Transverse colon (tissue), 4 donors: Measurements from ENCODE around the gene RAPGEF4. TPM values are rescaled to one million over a fixed set of nuclear protein-coding genes. Genes with fewer than 3 reads are reported as not detected.

Experiments
- DNase-seq: peaks from one replicate; pipeline ENCODE4 v3.0.0-alpha.2; 2019
- H3K27ac ChIP-seq, 4 donors: fragments of 200-600 bp; sonication (generic); 2 replicates each; pipeline ENCODE4 v1.5.1; 2016 to 2018; ENCODE audit warnings: inconsistent platforms in 4 of 4
- H3K27me3 ChIP-seq: fragments of 200-600 bp; sonication (generic); 2 replicates; pipeline ENCODE4 v1.5.1; 2017; ENCODE audit warnings: inconsistent platforms
- H3K36me3 ChIP-seq, 4 donors: fragments of 200-600 bp; sonication (generic); 2 replicates each; pipeline ENCODE4 v1.5.1; 2017 to 2019; ENCODE audit warnings: inconsistent platforms in 4 of 4
- H3K4me1 ChIP-seq, 4 donors: fragments of 200-600 bp; sonication (generic); 2 replicates each; pipeline ENCODE4 v1.5.1; 2017 to 2020; ENCODE audit warnings: inconsistent platforms in 4 of 4
- H3K4me3 ChIP-seq, 4 donors: fragments of 200-600 bp; sonication (generic); 1 replicate in 1 of 4; 2 replicates in 3 of 4; pipeline versions ENCODE4 v1.5.1 to v1.6.1; 2017 to 2019; ENCODE audit warnings: inconsistent platforms in 4 of 4
- H3K9me3 ChIP-seq, 2 donors: fragments of 200-600 bp; sonication (generic); 2 replicates each; pipeline ENCODE4 v1.5.1; 2017 to 2019; ENCODE audit warnings: inconsistent platforms in 2 of 2
- EP300 ChIP-seq: sonication (generic); formaldehyde crosslinking; IDR thresholded peaks from one replicate; pipeline ENCODE4 v1.6.1; 2017; ENCODE audit warnings: antibody characterized with exemption, low read depth
- POLR2A ChIP-seq: fragments of 450-650 bp; IDR thresholded peaks from one replicate; pipeline ENCODE4 v1.6.1; 2016; ENCODE audit warnings: antibody characterized with exemption, mild to moderate bottlenecking, moderate library complexity
- POLR2AphosphoS5 ChIP-seq, 3 donors: sonication (generic); formaldehyde crosslinking; IDR thresholded peaks; one replicate each; pipeline ENCODE4 v1.6.1; 2016; ENCODE audit warnings: antibody characterized with exemption in 3 of 3
- WGBS, 2 donors: methylation state at CpG; one replicate each; pipeline ENCODE4 v1.1.5; 2018; ENCODE audit warnings: low coverage in 1 of 2; 5-methylcytosine and 5-hydroxymethylcytosine counted together
- in situ Hi-C, 4 donors: fragments of 200-750 bp; cut with MboI; loops; one replicate each; pipeline versions ENCODE4 v1.15.0 to v1.15.1; 2017; ENCODE audit warnings: low sequenced_read_pairs in 3 of 4, low pct_ligation_motif_present in 1 of 4, low pct_unique_long_range_greater_than_20kb in 1 of 4
- intact Hi-C: fragments of 100-400 bp; cut with DNase I; formaldehyde crosslinking; loops from one replicate; pipeline ENCODE4 v1.15.1; 2023; ENCODE audit warnings: low total_unique reads
- total RNA-seq, 4 donors: library from RNA; depleted of rRNA; stranded (reverse); fragments of >200 nt; gene quantifications; one replicate each; pipeline ENCODE4 v1.1.0, GENCODE V29; 2016
- TF ChIP-seq, protein P1 (sequence below), 5 experiments: fragments of 200-600 bp in 3 of 5; fragments of 450-650 bp in 2 of 5; sonication (generic) in 3 of 5; IDR thresholded peaks; 1 replicate in 2 of 5; 2 replicates in 3 of 5; pipeline ENCODE4 v1.5.1; 2016 to 2017; ENCODE audit warnings: antibody characterized with exemption in 5 of 5, inconsistent platforms in 3 of 5, mild to moderate bottlenecking in 2 of 5, moderate library complexity in 1 of 5

The RAPGEF4 gene
- total RNA-seq, 4 donors from 2014 or later, result 1.4 to 12.3 (median 2.2) TPM; not detected in 1

DNA sequence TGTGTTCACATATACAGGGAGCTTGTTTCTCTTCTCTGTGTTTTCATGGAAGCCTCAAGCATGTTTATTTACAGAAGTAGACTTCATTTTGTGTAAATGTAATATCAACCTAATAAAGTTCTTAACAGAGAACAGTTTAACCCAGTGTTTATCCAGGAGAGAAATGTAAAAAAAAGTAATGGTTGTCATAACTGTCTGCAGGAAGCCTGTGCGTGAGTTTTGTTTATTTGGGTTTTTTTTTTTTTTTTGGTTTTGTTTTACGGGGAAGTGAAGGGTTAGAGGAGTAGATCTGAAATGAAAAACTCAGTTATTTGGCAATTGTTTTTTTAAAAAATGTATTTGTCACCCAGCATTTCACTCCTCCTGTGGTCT lies 124.7 kb downstream of the RAPGEF4 start:
- peaks cover 53% of the 10 kb centered on the region for H3K27me3 ChIP-seq
- DNase-seq, result no peak
- 9 to 23% methylated on average over 2 of the region's 2 CpGs for WGBS, 2 donors
- no peak overlapping the region for H3K4me3 ChIP-seq
- H3K9me3 ChIP-seq, result no peaks in the 10 kb centered on the region
- intact Hi-C loops, result loop anchor here (5.0 to 10.0 kb wide), 2 partner anchors 56 to 72 kb away; no protein-coding TSS in a partner anchor
- TF ChIP-seq POLR2AphosphoS5 (IDR thresholded peaks at IDR 0.05), result no peak
- no peak for TF ChIP-seq EP300
- TF ChIP-seq POLR2A, result no peak
- TF ChIP-seq, protein P1, sequence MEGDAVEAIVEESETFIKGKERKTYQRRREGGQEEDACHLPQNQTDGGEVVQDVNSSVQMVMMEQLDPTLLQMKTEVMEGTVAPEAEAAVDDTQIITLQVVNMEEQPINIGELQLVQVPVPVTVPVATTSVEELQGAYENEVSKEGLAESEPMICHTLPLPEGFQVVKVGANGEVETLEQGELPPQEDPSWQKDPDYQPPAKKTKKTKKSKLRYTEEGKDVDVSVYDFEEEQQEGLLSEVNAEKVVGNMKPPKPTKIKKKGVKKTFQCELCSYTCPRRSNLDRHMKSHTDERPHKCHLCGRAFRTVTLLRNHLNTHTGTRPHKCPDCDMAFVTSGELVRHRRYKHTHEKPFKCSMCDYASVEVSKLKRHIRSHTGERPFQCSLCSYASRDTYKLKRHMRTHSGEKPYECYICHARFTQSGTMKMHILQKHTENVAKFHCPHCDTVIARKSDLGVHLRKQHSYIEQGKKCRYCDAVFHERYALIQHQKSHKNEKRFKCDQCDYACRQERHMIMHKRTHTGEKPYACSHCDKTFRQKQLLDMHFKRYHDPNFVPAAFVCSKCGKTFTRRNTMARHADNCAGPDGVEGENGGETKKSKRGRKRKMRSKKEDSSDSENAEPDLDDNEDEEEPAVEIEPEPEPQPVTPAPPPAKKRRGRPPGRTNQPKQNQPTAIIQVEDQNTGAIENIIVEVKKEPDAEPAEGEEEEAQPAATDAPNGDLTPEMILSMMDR (IDR thresholded peaks at IDR 0.05), result no peak
- in situ Hi-C loops, result loop anchor here in 2 of 4 donors (10.0 kb wide), 1 partner anchor 74 kb away; no protein-coding TSS in a partner anchor
- peaks cover 0 to 5% (median 0%) of the 10 kb centered on the region in 4 donors for H3K4me1 ChIP-seq
- H3K27ac ChIP-seq, result no peak overlapping the region
- H3K36me3 ChIP-seq, result no peaks in the 10 kb centered on the region

DNA sequence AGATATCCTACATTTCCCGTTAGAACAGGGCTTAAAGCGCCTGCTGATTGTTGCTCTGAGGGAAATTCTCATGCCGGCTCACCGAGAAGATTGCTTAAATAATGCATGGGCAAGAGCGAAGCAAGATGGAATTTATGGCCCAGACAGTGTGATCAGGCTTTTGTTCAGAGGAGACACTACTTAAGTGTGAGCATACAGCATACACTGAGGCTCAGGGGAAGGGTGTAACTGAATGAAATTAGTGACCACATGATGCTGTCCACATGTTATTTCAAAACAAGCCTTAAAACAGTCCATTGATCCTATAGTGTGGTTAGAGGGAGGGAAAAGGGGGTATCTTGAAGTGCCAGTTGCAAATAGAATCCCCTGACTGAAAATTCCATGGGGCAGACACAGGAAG lies 125.5 kb downstream of the RAPGEF4 start:
- WGBS, 2 donors, result 64% methylated on average over 5 of the region's 5 CpGs; no CpG with 5 or more reads in 1 of the 2 donors
- Histone ChIP-seq H3K9me3 (no peaks in the 10 kb centered on the region), H3K4me3 (no peak overlapping the region), H3K27ac (no peak overlapping the region), H3K4me1 (peaks cover 0 to 5% (median 0%) of the 10 kb centered on the region in 4 donors), H3K36me3 (no peaks in the 10 kb centered on the region), H3K27me3 (peaks cover 50% of the 10 kb centered on the region)
- intact Hi-C loops (loop anchor here (5.0 to 10.0 kb wide), 2 partner anchors 56 to 71 kb away; no protein-coding TSS in a partner anchor), in situ Hi-C loops (loop anchor here in 2 of 4 donors (10.0 kb wide), 1 partner anchor 74 kb away; no protein-coding TSS in a partner anchor)
- no peak for TF ChIP-seq POLR2A
- no peak for TF ChIP-seq EP300
- no peak for TF ChIP-seq POLR2AphosphoS5 (IDR thresholded peaks at IDR 0.05)
- TF ChIP-seq, protein P1 (IDR thresholded peaks at IDR 0.05), result no peak
- DNase-seq, result no peak

DNA sequence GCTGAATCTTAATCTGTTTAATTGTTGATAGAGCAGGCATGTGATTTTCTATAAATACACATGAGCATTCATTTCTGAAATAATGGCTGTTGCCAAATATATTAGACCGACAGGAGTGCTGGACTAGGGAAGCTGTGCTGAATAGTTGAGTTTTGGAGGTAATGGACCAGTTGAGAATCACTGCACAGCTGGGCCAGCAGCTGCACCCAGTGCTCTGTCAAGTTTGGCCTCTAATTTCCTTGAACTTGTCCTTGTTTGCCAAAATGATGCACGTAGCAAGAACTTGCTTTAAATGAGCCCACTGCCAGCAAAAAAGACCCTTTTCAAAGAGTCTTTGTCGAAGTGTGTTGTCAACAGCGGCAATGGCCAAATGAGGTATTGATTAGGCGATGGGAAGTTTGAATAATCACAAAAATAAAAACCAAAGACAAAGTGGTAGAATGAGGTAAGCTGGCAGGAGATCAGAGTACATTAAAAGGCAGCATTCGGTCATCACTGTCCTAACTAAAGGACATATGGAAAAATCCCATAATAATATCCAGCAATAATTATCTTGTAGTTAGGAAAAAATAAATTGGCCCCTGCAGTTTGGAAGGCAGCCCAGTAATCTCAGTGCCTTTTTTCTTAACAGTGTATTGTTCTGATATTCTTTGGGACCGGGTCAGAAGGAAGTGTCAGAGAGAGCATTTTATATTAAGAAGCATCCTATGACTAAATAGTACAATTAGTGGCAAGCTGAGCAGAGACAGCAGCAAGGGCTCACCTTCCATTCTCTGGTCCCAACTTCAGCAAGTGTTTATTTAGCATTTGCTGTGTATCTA lies 126.2 kb downstream of the RAPGEF4 start:
- Histone ChIP-seq H3K4me3 (no peak overlapping the region), H3K27ac (no peak overlapping the region), H3K9me3 (no peaks in the 10 kb centered on the region), H3K27me3 (peaks cover 50% of the 10 kb centered on the region), H3K36me3 (no peaks in the 10 kb centered on the region), H3K4me1 (peaks cover 0 to 5% (median 0%) of the 10 kb centered on the region in 4 donors)
- in situ Hi-C loops, result loop anchor here in 2 of 4 donors (10.0 kb wide), 1 partner anchor 73 kb away; no protein-coding TSS in a partner anchor
- 70 to 72% methylated on average over 5 to 7 of the region's 7 CpGs for WGBS, 2 donors
- intact Hi-C loops, result loop anchor here (5.0 to 10.0 kb wide), 2 partner anchors 57 to 70 kb away; no protein-coding TSS in a partner anchor
- TF ChIP-seq EP300, result no peak
- no peak for TF ChIP-seq POLR2AphosphoS5 (IDR thresholded peaks at IDR 0.05)
- TF ChIP-seq POLR2A, result no peak
- TF ChIP-seq, protein P1 (IDR thresholded peaks at IDR 0.05), result no peak
- no peak for DNase-seq

- Histone ChIP-seq H3K27ac (no peak overlapping the region), H3K36me3 (no peaks in the 10 kb centered on the region), H3K27me3 (peaks cover 49% of the 10 kb centered on the region), H3K4me3 (no peak overlapping the region), H3K9me3 (no peaks in the 10 kb centered on the region), H3K4me1 (peaks cover 0 to 5% (median 0%) of the 10 kb centered on the region in 4 donors)
- no peak for TF ChIP-seq POLR2A
- TF ChIP-seq, protein P1 (IDR thresholded peaks at IDR 0.05), result no peak
- no peak for TF ChIP-seq EP300
- TF ChIP-seq POLR2AphosphoS5 (IDR thresholded peaks at IDR 0.05), result no peak
- intact Hi-C loops, result loop anchor here (5.0 to 10.0 kb wide), 2 partner anchors 59 to 69 kb away; no protein-coding TSS in a partner anchor
- 31 to 43% methylated on average over 2 of the region's 2 CpGs for WGBS, 2 donors
- in situ Hi-C loops, result loop anchor here in 2 of 4 donors (10.0 kb wide), 1 partner anchor 71 kb away; no protein-coding TSS in a partner anchor
- DNase-seq, result no peak
Observed at GRCh38 chr2:172863341-172863740, 127.7 kb downstream of the RAPGEF4 start.
